BJ (cell line): ENCODE data around the gene WWP2. TPM values are rescaled to one million over a fixed set of nuclear protein-coding genes. Genes with fewer than 3 reads are reported as not detected.

Experiments
- CTCF ChIA-PET: fragments of 350-600 bp; formaldehyde crosslinking; extraction: SDS; loops from one replicate; lab custom pipeline; 2021; ENCODE audit warnings: antibody characterized with exemption, inconsistent platforms; lab: Yijun Ruan, JAX
- POLR2A ChIA-PET: fragments of 300-600 bp; sonication (Branson Sonifier 250); formaldehyde crosslinking; extraction: SDS; loops from one replicate; lab custom pipeline; 2021; ENCODE audit warnings: antibody characterized with exemption; lab: Charles Lee
- DNase-seq: peaks from one replicate; pipeline ENCODE4 v3.0.0-alpha.2; 2011; ENCODE audit warnings: low read depth
- H3K27me3 ChIP-seq: 2 replicates; pipeline ENCODE4 v1.6.0; 2011; ENCODE audit warnings: low read length; ENCODE audit not compliant: control insufficient read depth, insufficient read depth
- H3K36me3 ChIP-seq: 2 replicates; pipeline ENCODE4 v1.5.1; 2011; ENCODE audit warnings: low read length; ENCODE audit not compliant: control insufficient read depth, insufficient read depth
- H3K4me3 ChIP-seq: 2 replicates; pipeline ENCODE4 v1.5.1; 2011; ENCODE audit warnings: low read depth, mild to moderate bottlenecking, control low read depth, low read length
- polyA plus RNA-seq: library from polyadenylated mRNA; depleted of rRNA; stranded (reverse); fragments of >200 nt; gene quantifications from 2 replicates; pipeline ENCODE4 v1.2.3, GENCODE V29; 2011
- TF ChIP-seq, protein P1 (sequence below): IDR thresholded peaks from 2 replicates; pipeline ENCODE4 v1.5.1; 2011; ENCODE audit warnings: low read depth, mild to moderate bottlenecking, control low read depth, inconsistent platforms, low read length, moderate library complexity; ENCODE audit not compliant: insufficient read depth

Gene WWP2
- polyA plus RNA-seq, 1 experiment: 16.8 TPM

DNA sequence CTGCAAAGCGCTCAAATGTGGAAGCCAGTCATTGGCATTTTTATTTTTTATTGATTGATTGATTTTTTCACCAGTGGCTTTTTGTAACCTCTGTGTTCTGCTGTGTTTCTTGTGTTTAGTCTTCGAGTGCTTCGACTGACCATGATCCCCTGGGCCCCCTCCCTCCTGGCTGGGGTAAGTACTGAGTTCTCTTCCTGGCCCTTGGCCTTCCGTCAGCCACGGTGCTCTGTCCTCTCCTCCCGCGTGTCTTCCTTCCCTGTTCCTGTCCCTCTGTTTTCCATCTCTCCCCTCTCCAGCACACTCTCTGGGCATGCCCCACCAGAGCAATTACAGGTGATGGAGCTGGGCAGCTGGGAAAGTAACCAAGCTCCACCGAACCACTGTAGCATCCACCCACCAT lies 163.2 kb downstream of the WWP2 start:
- TF ChIP-seq, protein P1, sequence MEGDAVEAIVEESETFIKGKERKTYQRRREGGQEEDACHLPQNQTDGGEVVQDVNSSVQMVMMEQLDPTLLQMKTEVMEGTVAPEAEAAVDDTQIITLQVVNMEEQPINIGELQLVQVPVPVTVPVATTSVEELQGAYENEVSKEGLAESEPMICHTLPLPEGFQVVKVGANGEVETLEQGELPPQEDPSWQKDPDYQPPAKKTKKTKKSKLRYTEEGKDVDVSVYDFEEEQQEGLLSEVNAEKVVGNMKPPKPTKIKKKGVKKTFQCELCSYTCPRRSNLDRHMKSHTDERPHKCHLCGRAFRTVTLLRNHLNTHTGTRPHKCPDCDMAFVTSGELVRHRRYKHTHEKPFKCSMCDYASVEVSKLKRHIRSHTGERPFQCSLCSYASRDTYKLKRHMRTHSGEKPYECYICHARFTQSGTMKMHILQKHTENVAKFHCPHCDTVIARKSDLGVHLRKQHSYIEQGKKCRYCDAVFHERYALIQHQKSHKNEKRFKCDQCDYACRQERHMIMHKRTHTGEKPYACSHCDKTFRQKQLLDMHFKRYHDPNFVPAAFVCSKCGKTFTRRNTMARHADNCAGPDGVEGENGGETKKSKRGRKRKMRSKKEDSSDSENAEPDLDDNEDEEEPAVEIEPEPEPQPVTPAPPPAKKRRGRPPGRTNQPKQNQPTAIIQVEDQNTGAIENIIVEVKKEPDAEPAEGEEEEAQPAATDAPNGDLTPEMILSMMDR: no peak
- ChIA-PET POLR2A (no interaction called here), CTCF (interaction anchor here (0.7 to 17.1 kb wide), 2 partner anchors 12 to 130 kb away, joined by 4 to 318 read pairs; no protein-coding TSS in a partner anchor)
- Histone ChIP-seq H3K27me3 (no peaks in the 10 kb centered on the region), H3K4me3 (no peak overlapping the region), H3K36me3 (no peaks in the 10 kb centered on the region; the same call in 1 of the 2 replicates)
- DNase-seq: no peak

DNA sequence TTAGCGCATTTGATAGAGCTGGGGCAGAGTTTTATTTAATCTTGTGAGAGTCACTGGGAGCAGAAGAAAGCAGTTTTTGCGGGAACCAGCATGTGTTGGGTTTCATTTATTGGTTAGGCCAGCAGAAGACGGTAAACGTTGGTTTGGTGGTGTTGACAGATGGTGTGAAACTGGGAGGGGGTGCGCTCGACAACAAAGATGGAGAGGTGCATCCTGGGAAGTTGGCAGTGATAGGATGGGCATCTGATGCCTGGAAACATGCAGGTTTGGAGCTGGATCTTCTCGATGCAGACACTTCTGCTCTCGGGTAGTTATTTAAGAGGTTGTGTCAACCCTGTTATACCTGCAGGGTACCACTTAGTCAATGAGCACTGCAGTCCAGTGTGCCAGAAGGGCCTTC lies 164.1 kb downstream of the WWP2 start:
- CTCF ChIA-PET: interaction anchor here (17.1 kb wide), 1 partner anchor 131 kb away, joined by 318 read pairs; no protein-coding TSS in a partner anchor
- no peak overlapping the region for H3K4me3 ChIP-seq
- TF ChIP-seq, protein P1: no peak
- no peak for DNase-seq
- no peaks in the 10 kb centered on the region for H3K27me3 ChIP-seq
- POLR2A ChIA-PET: interaction anchor here (0.6 kb wide), 1 partner anchor 101 kb away, joined by 13 read pairs; no protein-coding TSS in a partner anchor
- H3K36me3 ChIP-seq: peaks cover 1% of the 10 kb centered on the region; the same call in 1 of the 2 replicates

DNA sequence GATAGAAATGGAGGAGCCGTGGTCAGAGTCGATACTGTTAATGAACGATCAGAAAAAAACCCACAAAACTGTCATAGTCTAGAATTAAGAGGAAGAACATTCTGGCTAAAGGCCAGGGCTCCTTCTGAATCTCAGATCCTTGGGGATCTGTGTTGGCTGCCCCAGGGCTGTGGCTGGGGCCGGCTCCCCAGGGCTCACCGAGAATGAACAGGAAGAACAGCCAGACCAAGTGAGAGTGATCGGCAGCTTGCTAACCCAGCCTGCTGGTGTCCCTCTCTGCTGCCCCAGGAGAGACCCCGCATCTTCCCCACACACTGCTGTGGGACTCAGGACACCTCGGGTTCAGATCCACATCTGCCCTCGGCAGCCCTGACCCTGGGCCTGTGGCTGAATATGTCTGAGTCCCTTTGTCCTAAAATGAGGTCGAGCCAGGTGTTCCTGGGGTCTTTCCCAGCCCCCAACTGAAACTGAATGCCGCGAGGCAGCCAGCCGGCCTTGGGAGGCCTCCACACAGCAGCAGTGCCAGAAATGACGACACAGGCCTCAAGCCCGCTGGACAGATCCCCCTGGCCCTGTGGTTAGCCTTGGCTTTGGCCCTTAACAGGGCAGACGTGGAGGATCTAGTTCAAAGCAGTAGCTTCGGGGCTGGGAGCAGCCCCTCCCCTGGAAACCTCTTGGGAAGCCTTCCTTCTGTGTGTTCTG lies 165.1 kb downstream of the WWP2 start:
- POLR2A ChIA-PET: no interaction called here
- no peaks in the 10 kb centered on the region for H3K27me3 ChIP-seq
- CTCF ChIA-PET: interaction anchor here (0.6 to 17.1 kb wide), 4 partner anchors 11 to 179 kb away, joined by 3 to 318 read pairs (median 3); no protein-coding TSS in a partner anchor
- TF ChIP-seq, protein P1: no peak
- no peak overlapping the region for H3K4me3 ChIP-seq
- no peak for DNase-seq
- H3K36me3 ChIP-seq: peaks cover 5% of the 10 kb centered on the region

DNA sequence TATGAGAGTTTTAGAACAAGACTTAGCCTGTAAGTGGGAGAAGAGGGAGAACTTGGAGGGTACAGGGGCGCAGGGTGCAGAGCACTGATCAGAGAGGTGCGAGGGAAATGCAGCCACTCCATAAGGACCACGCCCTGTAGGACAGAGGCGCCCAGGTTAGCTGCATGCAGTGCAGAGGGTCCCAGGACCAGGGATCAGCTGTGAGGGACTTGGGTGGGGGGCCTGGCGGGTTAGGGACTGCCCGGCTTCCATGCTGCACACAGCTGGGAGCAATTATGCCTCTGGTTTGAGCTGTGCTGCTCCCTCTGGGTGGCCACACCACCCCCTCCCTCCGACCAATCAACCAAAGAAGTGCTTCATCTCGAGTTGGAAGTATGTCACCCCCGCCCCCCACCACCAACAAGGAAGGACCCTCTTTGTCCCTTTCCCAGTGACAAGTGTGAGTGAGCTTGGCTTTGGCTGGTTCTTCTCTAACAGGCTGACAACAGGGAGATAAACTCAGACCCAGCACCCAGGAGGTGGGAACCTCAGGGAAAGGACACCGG lies 166.8 kb downstream of the WWP2 start:
- Histone ChIP-seq H3K36me3 (peaks cover 7% of the 10 kb centered on the region), H3K4me3 (no peak overlapping the region), H3K27me3 (no peaks in the 10 kb centered on the region)
- POLR2A ChIA-PET: no interaction called here
- no peak for DNase-seq
- TF ChIP-seq, protein P1: no peak
- CTCF ChIA-PET: interaction anchor here (0.6 to 17.1 kb wide), 12 partner anchors 11 to 167 kb away, joined by 3 to 318 read pairs (median 6); partner anchors contain the start of gene WWP2

DNA sequence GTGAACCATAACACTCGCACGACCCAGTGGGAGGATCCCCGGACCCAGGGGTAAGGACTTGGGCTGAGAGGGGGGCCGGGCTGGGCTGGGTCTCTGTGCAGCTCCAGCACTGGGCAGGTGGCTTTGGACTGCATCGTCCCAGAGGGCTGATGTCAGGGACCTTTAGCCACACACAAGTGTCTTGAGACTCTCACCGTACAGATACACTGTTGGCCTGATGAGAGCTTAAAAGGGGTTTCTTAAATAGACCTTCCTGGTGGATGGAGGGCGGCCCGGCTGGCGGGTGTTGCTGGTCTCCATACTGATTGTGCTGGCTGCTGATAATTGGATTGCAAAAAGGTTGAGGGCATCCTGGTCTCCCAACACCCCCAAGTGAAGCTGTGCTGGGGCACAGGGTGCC lies 167.3 kb downstream of the WWP2 start:
- H3K27me3 ChIP-seq: no peaks in the 10 kb centered on the region
- CTCF ChIA-PET: interaction anchor here (0.6 to 17.1 kb wide), 27 partner anchors 7 to 203 kb away, joined by 3 to 318 read pairs (median 5); partner anchors contain the start of gene WWP2

More for the DNA sequence above, 167.3 kb downstream of the WWP2 start:
- POLR2A ChIA-PET: no interaction called here
- DNase-seq: no peak
- H3K4me3 ChIP-seq: no peak overlapping the region
- TF ChIP-seq, protein P1: no peak
- peaks cover 7% of the 10 kb centered on the region for H3K36me3 ChIP-seq
